OCI-LY1 (cell line): Measurements from ENCODE around the gene PBRM1.

ENCODE experiments used
- CTCF ChIP-seq: fragments of 200-600 bp; sonication (generic), shearing (Covaris generic); IDR thresholded peaks from 2 replicates; pipeline ENCODE4 v1.5.1; 2017; ENCODE audit warnings: mild to moderate bottlenecking, antibody characterized with exemption, low read length, moderate library complexity, mixed read lengths
- EZH2 ChIP-seq: fragments of 200-600 bp; sonication (generic), shearing (Covaris generic); IDR thresholded peaks from 2 replicates; pipeline ENCODE4 v1.8.0; 2017; ENCODE audit warnings: borderline replicate concordance, mixed run types, mild to moderate bottlenecking, antibody characterized with exemption, low read length, moderate library complexity, mixed read lengths

GRCh38 chr3:52514576-52514975 is 171.1 kb downstream of the PBRM1 start:
- TF ChIP-seq CTCF: no peak
- TF ChIP-seq EZH2: no peak
